ENCODE measurements around the gene AGBL1. TPM values are rescaled to one million over a fixed set of nuclear protein-coding genes. Genes with fewer than 3 reads are reported as not detected.

Gene AGBL1
- total RNA-seq, 1 experiment from 2014 or later, result not detected

- Histone ChIP-seq H3K79me2 (ENCODE audit: insufficient read depth, low read length) (no peaks in the 10 kb centered on the region), H3K79me1 (ENCODE audit: insufficient read depth, low read depth, low read length, poor library complexity, severe bottlenecking) (no peaks in the 10 kb centered on the region), H3K9ac (ENCODE audit: extremely low read depth, insufficient read length, low read length) (no peak overlapping the region), H3K23me2 (ENCODE audit: insufficient read length, low read depth, low read length, poor library complexity, severe bottlenecking) (no peaks in the 10 kb centered on the region), H3K27me3 (ENCODE audit: insufficient read depth, low read length) (no peaks in the 10 kb centered on the region), H3K27ac (ENCODE audit: insufficient read length, low read depth, low read length) (no peak overlapping the region), H2AFZ (ENCODE audit: low read length) (no peak overlapping the region), H3K4me2 (ENCODE audit: insufficient read depth, insufficient read length, low read length) (no peak overlapping the region), H3K9me3 (ENCODE audit: control insufficient read depth, low read depth, low read length) (no peaks in the 10 kb centered on the region), H4K8ac (replicated peaks; ENCODE audit: insufficient read length, low read depth, low read length) (no peak overlapping the region), H2BK20ac (ENCODE audit: low read depth, low read length, poor library complexity, severe bottlenecking) (no peak overlapping the region), H3K4me1 (ENCODE audit: insufficient read depth, low read length) (peaks cover 3% of the 10 kb centered on the region; the same call in 1 of the 2 replicates), H2BK15ac (ENCODE audit: low read depth, low read length) (no peak overlapping the region), H2BK120ac (ENCODE audit: low read depth, low read length, poor library complexity, severe bottlenecking) (no peak overlapping the region), H4K91ac (ENCODE audit: insufficient read length, low read depth, low read length) (no peak overlapping the region), H3K18ac (ENCODE audit: insufficient read length, low read depth, low read length) (no peak overlapping the region), H3K4ac (ENCODE audit: low read depth, low read length) (no peak overlapping the region), H2AK5ac (ENCODE audit: insufficient read length, low read length) (no peak overlapping the region), H4K5ac (ENCODE audit: insufficient read length, low read depth, low read length) (no peak overlapping the region), H3K56ac (ENCODE audit: insufficient read length, low read depth, low read length) (no peak overlapping the region), H3K14ac (ENCODE audit: insufficient read depth, low read length) (no peak overlapping the region), H3K23ac (ENCODE audit: insufficient read length, low read depth, low read length) (no peak overlapping the region), H3T11ph (ENCODE audit: low read length) (no peak overlapping the region), H2BK12ac (ENCODE audit: insufficient read length, low read depth, low read length) (no peak overlapping the region), H4K20me1 (ENCODE audit: control insufficient read depth, insufficient read depth, insufficient read length) (no peaks in the 10 kb centered on the region), H2BK5ac (ENCODE audit: insufficient read length, low read length) (no peak overlapping the region)
- Mint-ChIP-seq H3K9me3 (no peaks in the 10 kb centered on the region), H3K36me3 (ENCODE audit: insufficient read depth in 1 of 3, low read depth in 3 of 3) (no peaks in the 10 kb centered on the region), H3K27ac (no peak overlapping the region), H3K27me3 (ENCODE audit: low read depth) (no peaks in the 10 kb centered on the region), H3K4me1 (peaks cover 22 to 26% of the 10 kb centered on the region in 2 experiments), H3K4me3 (no peak overlapping the region)
- WGBS (ENCODE audit: extremely low coverage, insufficient read length, low lambda C conversion rate), result no CpG with 5 or more reads among the region's 7 CpGs
- DNase-seq, result no peak
- TF ChIP-seq CTCF (conservative IDR thresholded peaks at IDR 0.05), result no peak
Measured at GRCh38 chr15:86661580-86661979, 581.9 kb downstream of the AGBL1 start.

All from H9 (cell line).